Heart left ventricle (tissue), 16 donors: Measurements from ENCODE around the gene MVB12B. TPM values are rescaled to one million over a fixed set of nuclear protein-coding genes. Genes with fewer than 3 reads are reported as not detected.

Experiments
- ATAC-seq, 4 donors: fragments of 200-7000 bp; cut with Tn5 transposase; one replicate each; pipeline ENCODE4 v1.9.1; 2020 to 2022; ENCODE audit warnings: moderate library complexity in 4 of 4, mild to moderate bottlenecking in 3 of 4, moderate number of reproducible peaks in 1 of 4
- DNase-seq, 5 donors: peaks; one replicate each; pipeline ENCODE4 v3.0.0-alpha.2; 2020
- H3K27ac ChIP-seq, 12 donors: fragments of 200-600 bp; sonication (generic) in 4 of 12; one replicate each; pipeline versions ENCODE4 v1.5.0 to v1.8.0; 2016 to 2022; ENCODE audit warnings: mild to moderate bottlenecking in 2 of 12
- H3K27me3 ChIP-seq, 9 donors: fragments of 200-600 bp; sonication (generic) in 2 of 9; one replicate each; pipeline versions ENCODE4 v1.5.1 to v1.8.0; 2016 to 2022; ENCODE audit warnings: mild to moderate bottlenecking in 3 of 9
- H3K36me3 ChIP-seq, 9 donors: fragments of 200-600 bp; sonication (generic) in 2 of 9; one replicate each; pipeline versions ENCODE4 v1.5.0 to v1.8.0; 2018 to 2022; ENCODE audit warnings: mild to moderate bottlenecking in 2 of 9
- H3K4me1 ChIP-seq, 12 donors: fragments of 200-600 bp; sonication (generic) in 4 of 12; one replicate each; pipeline versions ENCODE4 v1.5.0 to v1.8.0; 2016 to 2022; ENCODE audit warnings: mild to moderate bottlenecking in 3 of 12
- H3K4me3 ChIP-seq, 12 donors: fragments of 200-600 bp; sonication (generic) in 4 of 12; one replicate each; pipeline versions ENCODE4 v1.5.0 to v1.8.0; 2017 to 2022; ENCODE audit warnings: mild to moderate bottlenecking in 9 of 12, moderate library complexity in 4 of 12
- H3K9me3 ChIP-seq, 12 donors: fragments of 200-600 bp; sonication (generic) in 4 of 12; one replicate each; pipeline versions ENCODE4 v1.5.0 to v1.8.0; 2016 to 2022; ENCODE audit warnings: mild to moderate bottlenecking in 1 of 12
- CTCF ChIP-seq, 12 donors: fragments of 200-600 bp; sonication (generic) in 4 of 12; IDR thresholded peaks; one replicate each; pipeline versions ENCODE4 v1.5.0 to v1.8.0; 2018 to 2022; ENCODE audit warnings: antibody characterized with exemption in 12 of 12, mild to moderate bottlenecking in 5 of 12
- POLR2A ChIP-seq, 2 donors: fragments of 450-650 bp; IDR thresholded peaks; one replicate each; pipeline ENCODE4 v1.6.1; 2017; ENCODE audit warnings: antibody characterized with exemption in 2 of 2, mild to moderate bottlenecking in 2 of 2, moderate library complexity in 2 of 2
- WGBS, 4 donors: extraction: QIAGEN DNeasy Blood & Tissue Kit in 2 of 4; methylation state at CpG; one replicate each; pipeline versions ENCODE4 v1.1.5 to v1.1.7; 2013 to 2018; 5-methylcytosine and 5-hydroxymethylcytosine counted together
- intact Hi-C, 10 donors: fragments of 100-400 bp; cut with DNase I; formaldehyde crosslinking; loops; one replicate each; pipeline versions ENCODE4 v1.11.1 to v1.14.2; 2022
- polyA plus RNA-seq, 2 donors: library from polyadenylated mRNA; stranded (reverse); fragments of 200-250 nt; gene quantifications; one replicate each; pipeline ENCODE4 v1.2.3, GENCODE V29; 2013
- total RNA-seq, 9 donors: library from RNA; depleted of rRNA in 2 of 9; stranded (reverse); fragments of >200 nt in 2 of 9; fragmentation: NEBNext Ultra II Directional in 3 of 9; extraction: Animal tissue kit (Norgen Biotek cat#: 25700) in 3 of 9; gene quantifications; one replicate each; pipeline versions ENCODE4 v1.1.0 to v1.2.4, GENCODE V29; 2016 to 2023
- donor health status: ischemic (EF 13 %, LVEDD 7.1; RV severe dilation, severe dysfunction).
- donor health status: healthy with polysubstance abuse.
- donor health status: DM: no; HTN: yes; CAD: no.
- donor health status: DM: no; HTN: no; CAD: no.
- donor health status: ischemic (EF 25% LVEDD 6.9; RV normal size, moderate dysfunction).
- donor health status: ischemic (EF 25% LVEDD 5.7; RV mildly dilated, moderate dysfunction).
- donor health status: healthy.
- donor health status: DM: yes; HTN: yes; CAD: no.
- donor health status: ischemic (EF 35%, LVEDD 5.7; RV mildly dilated, moderate dysfunction).
- donor health status: nonischemic (EF 11% LVEDD 7.7; RV severe dilation, severe dysfunction).
- donor health status: DM: yes; HTN: yes; CAD: no.
- donor health status: PGD.
- donor health status: ischemic (EF 29% LVEDD 5.4; RV normal size, mild dysfunction).
- donor health status: nonischemic (EF 23%, LVEDD 6.1; RV moderate dilation, normal function).

MVB12B gene
- total and polyA plus RNA-seq, 11 donors = 4.9 to 16.2 (median 11.0) TPM

DNA sequence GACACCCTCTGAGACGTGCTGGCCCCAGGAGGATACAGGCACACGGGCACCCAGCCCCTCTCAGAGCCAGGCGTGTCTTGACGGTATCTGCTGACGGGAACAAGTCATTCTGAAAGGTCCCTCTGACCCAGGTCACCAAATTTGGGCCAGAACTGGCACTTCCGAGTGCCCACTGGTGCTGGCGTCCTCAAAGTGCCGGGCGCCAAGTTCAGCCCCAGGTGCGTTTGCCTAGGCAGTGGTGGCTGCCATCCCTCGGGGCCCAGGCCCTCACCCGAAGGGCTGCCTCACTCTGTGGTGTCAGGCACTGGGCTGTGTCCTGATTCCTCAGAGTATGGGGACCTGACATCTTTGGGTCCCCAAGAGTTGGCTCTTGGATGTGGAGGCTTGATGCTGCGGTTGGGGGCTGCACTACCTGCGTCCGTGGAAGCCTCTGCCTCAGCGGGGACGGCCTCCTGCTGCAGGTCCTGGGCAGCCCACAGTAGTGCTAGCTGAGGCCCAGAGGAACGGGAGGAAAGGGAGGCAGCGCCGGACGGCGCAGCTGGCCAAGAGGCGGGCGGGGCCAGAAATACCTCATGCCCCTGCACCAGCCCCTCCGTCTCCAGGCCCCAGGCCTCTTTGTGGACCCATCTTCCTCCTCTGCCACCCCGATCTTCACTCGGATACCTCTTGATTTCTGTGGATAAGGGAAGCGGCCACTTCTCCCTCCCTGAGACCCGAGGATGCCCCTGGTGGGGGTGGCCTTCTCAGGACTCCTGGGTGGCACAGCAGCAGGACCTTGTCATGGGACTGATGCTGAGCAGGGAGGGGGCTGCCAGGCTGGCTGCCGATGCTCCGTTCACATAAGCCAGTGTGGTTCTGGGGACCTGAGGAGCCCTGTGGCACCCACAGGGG lies 177.7 kb downstream of the MVB12B start:
- intact Hi-C loops = loop anchor here in 9 of 10 donors (5.0 to 10.0 kb wide), 5 partner anchors 53 to 278 kb away; no protein-coding TSS in a partner anchor
- DNase-seq (peak in 1 of 5 donors; percentile 55), ATAC-seq (no peak)
- H3K27ac ChIP-seq = no peak overlapping the region
- no peaks in the 10 kb centered on the region for H3K9me3 ChIP-seq
- H3K36me3 ChIP-seq = peaks cover 0 to 19% (median 3%) of the 10 kb centered on the region in 9 donors
- 90 to 96% (median 95%) methylated on average over 25 to 31 of the region's 31 CpGs for WGBS, 4 donors
- peaks cover 0 to 20% (median 12%) of the 10 kb centered on the region in 12 donors for H3K4me1 ChIP-seq
- TF ChIP-seq POLR2A (IDR thresholded peaks at IDR 0.05) (no peak), CTCF (IDR thresholded peaks at IDR 0.05) (no peak)
- peaks cover 0 to 14% (median 0%) of the 10 kb centered on the region in 9 donors for H3K27me3 ChIP-seq
- H3K4me3 ChIP-seq = no peak overlapping the region

GRCh38 chr9:126504977-126505455 lies 178.4 kb downstream of the MVB12B start:
- intact Hi-C loops = loop anchor here in 9 of 10 donors (5.0 to 10.0 kb wide), 5 partner anchors 52 to 277 kb away; no protein-coding TSS in a partner anchor
- Histone ChIP-seq H3K36me3 (peaks cover 0 to 19% (median 3%) of the 10 kb centered on the region in 9 donors), H3K4me3 (no peak overlapping the region), H3K9me3 (no peaks in the 10 kb centered on the region), H3K27me3 (peaks cover 0 to 9% (median 0%) of the 10 kb centered on the region in 9 donors), H3K4me1 (peaks cover 0 to 13% (median 7%) of the 10 kb centered on the region in 12 donors), H3K27ac (no peak overlapping the region)
- DNase-seq (no peak), ATAC-seq (no peak)
- 95 to 98% (median 97%) methylated on average over 6 to 11 of the region's 11 CpGs for WGBS, 4 donors
- TF ChIP-seq POLR2A (IDR thresholded peaks at IDR 0.05) = no peak
- TF ChIP-seq CTCF (IDR thresholded peaks at IDR 0.05) = no peak

DNA sequence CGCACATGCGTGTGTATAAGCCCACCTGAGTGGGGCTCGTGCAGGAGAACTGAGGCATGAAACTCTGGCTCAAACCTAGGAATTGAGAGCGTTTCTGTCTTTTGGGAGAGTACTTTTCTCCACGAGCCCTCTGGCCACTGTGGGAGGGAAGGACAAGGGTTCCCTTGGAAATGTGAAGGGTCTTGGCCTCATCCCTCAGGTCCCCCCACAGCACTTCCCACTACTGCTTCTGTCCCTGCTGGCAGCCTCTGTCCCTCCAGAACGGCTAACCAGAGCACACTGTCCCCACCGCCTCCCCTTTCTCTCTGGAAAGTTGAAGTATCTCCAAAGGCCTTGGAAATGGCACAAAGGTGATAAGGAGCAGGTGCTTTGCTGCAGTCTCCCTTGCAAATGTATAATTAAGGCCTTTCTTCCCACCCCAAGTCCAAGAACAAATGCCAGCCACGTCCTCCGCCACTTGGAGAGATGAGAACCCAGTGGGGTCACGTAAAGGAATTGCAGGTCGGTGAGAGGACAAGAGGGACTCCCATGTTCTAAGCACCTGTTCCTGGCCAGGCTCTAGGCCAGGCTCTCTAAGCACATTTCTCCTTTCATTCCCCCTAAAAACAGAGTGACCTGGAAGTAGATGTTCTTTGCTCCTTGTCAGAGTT lies 179.2 kb downstream of the MVB12B start:
- Histone ChIP-seq H3K4me3 (no peak overlapping the region), H3K9me3 (no peaks in the 10 kb centered on the region), H3K4me1 (peaks cover 0 to 6% (median 4%) of the 10 kb centered on the region in 12 donors), H3K27me3 (peaks cover 0 to 10% (median 0%) of the 10 kb centered on the region in 9 donors), H3K36me3 (peaks cover 0 to 19% (median 3%) of the 10 kb centered on the region in 9 donors), H3K27ac (no peak overlapping the region)
- TF ChIP-seq CTCF (IDR thresholded peaks at IDR 0.05) (no peak), POLR2A (IDR thresholded peaks at IDR 0.05) (no peak)
- WGBS, 4 donors = 84 to 89% (median 86%) methylated on average over 10 to 11 of the region's 11 CpGs
- ATAC-seq (no peak), DNase-seq (no peak)
- intact Hi-C loops = loop anchor here in 5 of 10 donors (10.0 kb wide), 2 partner anchors 179 to 189 kb away; no protein-coding TSS in a partner anchor
